GM12878 (cell line): ENCODE measurements around the gene NKTR. TPM values are rescaled to one million over a fixed set of nuclear protein-coding genes. Genes with fewer than 3 reads are reported as not detected.

Experiments
- ATAC-seq: fragments of 200-7000 bp; cut with Tn5 transposase; 3 replicates; pipeline ENCODE4 v1.9.1; 2020; ENCODE audit warnings: mild to moderate bottlenecking, moderate library complexity
- BruUV-seq: library from RNA; stranded (reverse); fragments of 400-500 nt; replicated peaks from 2 replicates; lab custom pipeline; 2021; lab: Mats Ljungman, UMichigan
- CTCF ChIA-PET: fragments of 300-600 bp; sonication (Branson Sonifier 250); formaldehyde crosslinking; extraction: SDS; loops from one replicate; lab custom pipeline; 2021; ENCODE audit warnings: inconsistent platforms; lab: Yijun Ruan, JAX
- POLR2A ChIA-PET: fragments of 350-600 bp; formaldehyde crosslinking; extraction: SDS; loops from one replicate; lab custom pipeline; 2021; ENCODE audit warnings: inconsistent platforms; lab: Charles Lee
- RAD21 ChIA-PET: fragments of 300-600 bp; sonication (Branson Sonifier 250); formaldehyde crosslinking; loops from one replicate; lab custom pipeline; 2023; ENCODE audit warnings: antibody characterized with exemption; ENCODE audit not compliant: unreplicated experiment; lab: Charles Lee
- SMC1A ChIA-PET: fragments of 300-600 bp; sonication (Branson Sonifier 250); formaldehyde crosslinking; loops from one replicate; lab custom pipeline; 2023; ENCODE audit not compliant: unreplicated experiment, uncharacterized antibody; lab: Charles Lee
- DNase-seq: peaks from one replicate; pipeline ENCODE4 v3.0.0-alpha.2; 2011; ENCODE audit warnings: low read depth, low spot score
- FAIRE-seq: peaks from 3 replicates; lab custom pipeline; 2011; peaks lifted over from hg19 to GRCh38; lab: Jason Lieb, UNC
- H2AFZ ChIP-seq: 2 replicates; pipeline ENCODE4 v1.6.0; 2011; ENCODE audit warnings: low read depth, low read length, control low read depth; ENCODE audit not compliant: control insufficient read depth
- H3K27ac ChIP-seq: 2 replicates; pipeline ENCODE4 v1.5.1; 2011; ENCODE audit warnings: control low read depth; ENCODE audit not compliant: control insufficient read depth, insufficient read depth
- H3K27me3 ChIP-seq, 2 experiments: replicated peaks in 1 of 2; 2 replicates each; pipeline versions ENCODE4 v1.6.0 to v1.6.1; 2011; ENCODE audit warnings: low read length in 1 of 2; ENCODE audit not compliant: control insufficient read depth in 2 of 2, insufficient read depth in 2 of 2
- H3K36me3 ChIP-seq, 2 experiments: 2 replicates each; pipeline ENCODE4 v1.5.1; 2011; ENCODE audit warnings: low read length in 1 of 2; ENCODE audit not compliant: control insufficient read depth in 2 of 2, insufficient read depth in 2 of 2
- H3K4me1 ChIP-seq: 2 replicates; pipeline ENCODE4 v1.6.1; 2011; ENCODE audit warnings: mild to moderate bottlenecking, low read length, moderate library complexity, mixed read lengths; ENCODE audit not compliant: control insufficient read depth, insufficient read depth
- H3K4me2 ChIP-seq: 2 replicates; pipeline ENCODE4 v1.6.0; 2011; ENCODE audit warnings: control low read depth; ENCODE audit not compliant: control insufficient read depth, insufficient read depth
- H3K4me3 ChIP-seq: fragments of 200-600 bp; sonication (generic); 2 replicates; pipeline ENCODE4 v1.5.1; 2016
- H3K79me2 ChIP-seq: 2 replicates; pipeline ENCODE4 v1.6.0; 2011; ENCODE audit warnings: low read length; ENCODE audit not compliant: control insufficient read depth, insufficient read depth
- H3K9ac ChIP-seq: 2 replicates; pipeline ENCODE4 v1.8.0; 2011; ENCODE audit warnings: low read length, control low read depth, mixed read lengths; ENCODE audit not compliant: control insufficient read depth, insufficient read depth
- H3K9me3 ChIP-seq: replicated peaks from 3 replicates; pipeline ENCODE4 v1.5.1; 2011; ENCODE audit warnings: mild to moderate bottlenecking, low read length; ENCODE audit not compliant: control insufficient read depth, insufficient read depth
- H4K20me1 ChIP-seq: 2 replicates; pipeline ENCODE4 v1.6.0; 2011; ENCODE audit not compliant: control insufficient read depth, insufficient read depth
- ATF2 ChIP-seq: IDR thresholded peaks from 2 replicates; pipeline ENCODE4 v1.6.1; 2012; ENCODE audit warnings: low read length, inconsistent platforms
- BCL3 ChIP-seq: IDR thresholded peaks from 2 replicates; pipeline ENCODE4 v1.6.1; 2011; ENCODE audit warnings: borderline replicate concordance, low read depth, mild to moderate bottlenecking, moderate library complexity, low read length; ENCODE audit not compliant: insufficient read depth, poor library complexity, severe bottlenecking
- BRCA1 ChIP-seq: IDR thresholded peaks from 2 replicates; pipeline ENCODE4 v1.6.1; 2011; ENCODE audit warnings: low read depth, low read length, improper control_type of control experiment
- CBX3 ChIP-seq: fragments of 200-600 bp; sonication (generic); IDR thresholded peaks from 2 replicates; pipeline ENCODE4 v1.6.1; 2016; ENCODE audit warnings: low read depth, borderline replicate concordance
- ELK1 ChIP-seq: IDR thresholded peaks from 2 replicates; pipeline ENCODE4 v1.6.1; 2012; ENCODE audit warnings: low read depth, low read length, improper control_type of control experiment
- ETV6 ChIP-seq, 2 experiments: fragments of 450-650 bp in 1 of 2; IDR thresholded peaks in 1 of 2; conservative IDR thresholded peaks in 1 of 2; 2 replicates each; pipeline ENCODE4 v1.6.1; 2014; ENCODE audit warnings: antibody characterized with exemption in 1 of 2, borderline replicate concordance in 1 of 2, low read depth in 1 of 2, mild to moderate bottlenecking in 1 of 2, moderate library complexity in 1 of 2
- FOXM1 ChIP-seq: IDR thresholded peaks from 2 replicates; pipeline ENCODE4 v1.6.1; 2012; ENCODE audit warnings: low read depth, mild to moderate bottlenecking, inconsistent platforms, low read length, moderate library complexity
- HCFC1 ChIP-seq: fragments of 150-350 bp; IDR thresholded peaks from 2 replicates; pipeline ENCODE4 v1.6.1; 2014; ENCODE audit warnings: low read length
- IKZF1 ChIP-seq: fragments of 450-650 bp; conservative IDR thresholded peaks from 2 replicates; pipeline ENCODE4 v1.6.1; 2017; ENCODE audit warnings: antibody characterized with exemption, mild to moderate bottlenecking
- KAT2A ChIP-seq: conservative IDR thresholded peaks from 2 replicates; pipeline ENCODE4 v1.6.1; 2011; ENCODE audit warnings: low read depth, low read length; ENCODE audit not compliant: control insufficient read depth
- MLLT1 ChIP-seq: fragments of 450-650 bp; IDR thresholded peaks from 2 replicates; pipeline ENCODE4 v1.6.1; 2016; ENCODE audit warnings: mild to moderate bottlenecking
- RCOR1 ChIP-seq: conservative IDR thresholded peaks from 2 replicates; pipeline ENCODE4 v1.6.1; 2012; ENCODE audit warnings: low read depth, low read length, improper control_type of control experiment
- SP1 ChIP-seq: IDR thresholded peaks from one replicate; pipeline ENCODE4 v1.6.1; 2011; ENCODE audit warnings: low read depth, low read length
- USF2 ChIP-seq: IDR thresholded peaks from 2 replicates; pipeline ENCODE4 v1.6.1; 2011; ENCODE audit warnings: low read depth, low read length, improper control_type of control experiment, borderline replicate concordance
- ZNF217 ChIP-seq: fragments of 450-650 bp; IDR thresholded peaks from 2 replicates; pipeline ENCODE4 v1.6.1; 2017; ENCODE audit warnings: antibody characterized with exemption, mild to moderate bottlenecking
- ZNF274 ChIP-seq: IDR thresholded peaks from one replicate; pipeline ENCODE4 v1.8.0; 2011; ENCODE audit not compliant: insufficient read length, insufficient read depth
- WGBS: methylation state at CpG from one replicate; pipeline ENCODE4 v1.1.6; 2016; ENCODE audit warnings: low lambda C conversion rate; ENCODE audit not compliant: insufficient replicate concordance, insufficient coverage; ENCODE audit errors: missing lambda C conversion rate; 5-methylcytosine and 5-hydroxymethylcytosine counted together
- in situ Hi-C: fragments of 300-500 bp; cut with MboI; formaldehyde crosslinking; loops from 9 replicates; pipeline ENCODE4 v1.14.3; 2018; ENCODE audit warnings: mixed read lengths
- intact Hi-C: fragments of 100-400 bp; cut with micrococcal nuclease; formaldehyde crosslinking; loops from one replicate; pipeline ENCODE4 v1.14.2; 2022; ENCODE audit not compliant: unreplicated experiment
- polyA plus RNA-seq, 11 experiments: library from polyadenylated mRNA; depleted of rRNA in 4 of 11; unstranded in 6 of 11; stranded (reverse) in 5 of 11; fragments of >200 nt; fragmentation: Nextera tagmentation in 4 of 11; fragmentation: Illumina TruSeq in 1 of 11; extraction: Ambion mirVana in 4 of 11; extraction: Trizol in 1 of 11; gene quantifications; 1 replicate in 1 of 11; 2 replicates in 10 of 11; pipeline versions ENCODE4 v1.2.1 to v1.2.3, GENCODE V29; 2011 to 2016; ENCODE audit warnings: inconsistent platforms in 2 of 11, missing spikeins in 2 of 11, low read depth in 1 of 11
- total RNA-seq, 4 experiments: library from RNA; depleted of rRNA in 3 of 4; stranded (reverse); fragments of >200 nt in 3 of 4; fragmentation: Illumina TruSeq in 1 of 4; extraction: Trizol in 1 of 4; gene quantifications; 2 replicates each; pipeline versions ENCODE4 v1.2.1 to v1.2.3, GENCODE V29; 2013 to 2021

Gene NKTR
- total and polyA plus RNA-seq, 10 of the 15 experiments (the other 5 are each of a cell fraction or from before 2014, with no cell fraction given) = 15.3 to 91.9 (median 55.3) TPM

- whole genome bisulfite sequencing = 72% methylated on average over 4 of the region's 4 CpGs
- DNase-seq = no peak
- H3K9ac ChIP-seq = no peak overlapping the region
- ATAC-seq = no peak
- BruUV-seq = no TSS peak
- H4K20me1 ChIP-seq = no peaks in the 10 kb centered on the region
- H3K9me3 ChIP-seq = no peaks in the 10 kb centered on the region
- FAIRE-seq = no peak
- no peaks in the 10 kb centered on the region; the same call in 1 of the 2 replicates for H3K79me2 ChIP-seq
- peaks cover 12% of the 10 kb centered on the region for H3K4me1 ChIP-seq
- in situ Hi-C loops = no loop called here
- no peak overlapping the region for H3K27ac ChIP-seq
- TF ChIP-seq MLLT1 (no peak), ZNF217 (no peak), ATF2 (no peak), CBX3 (no peak), HCFC1 (no peak), ETV6 (conservative IDR thresholded peaks at IDR 0.05 in 1 of 2, IDR thresholded peaks at IDR 0.05 in 1 of 2; ENCODE audit: borderline replicate concordance in 1 of 2, low read depth in 1 of 2) (no peak), ZNF274 (no peak), FOXM1 (no peak), ELK1 (no peak), IKZF1 (no peak), BRCA1 (no peak), RCOR1 (no peak), BCL3 (no peak), USF2 (no peak), KAT2A (no peak), SP1 (no peak)
- TF ChIP-seq, all 136 proteins: peak for 0
- CTCF ChIA-PET = no interaction called here
- POLR2A ChIA-PET = no interaction called here
- SMC1A ChIA-PET = no interaction called here
- H3K4me3 ChIP-seq = no peak overlapping the region
- RAD21 ChIA-PET = no interaction called here
- no peaks in the 10 kb centered on the region for H3K27me3 ChIP-seq
- no peak overlapping the region for H3K4me2 ChIP-seq
- intact Hi-C loops = no loop called here
- H2AFZ ChIP-seq = no peak overlapping the region
- no peaks in the 10 kb centered on the region; a peak in 1 of 4 replicates for H3K36me3 ChIP-seq
These were observed 57.2 kb downstream of the NKTR start for GRCh38 chr3:42657675-42658074.
